MM.1S (cell line): ENCODE results near the gene CHD2.

Experiments
- EZH2 ChIP-seq: fragments of 300-600 bp; sonication (generic); optimal IDR thresholded peaks from 2 replicates; pipeline ENCODE3; 2017; ENCODE audit warnings: low read depth, mild to moderate bottlenecking, antibody characterized with exemption, low read length, mixed read lengths
- TF ChIP-seq, protein P1 (sequence below): fragments of 300-600 bp; sonication (generic); IDR thresholded peaks from 2 replicates; pipeline ENCODE4 v1.5.1; 2016; ENCODE audit warnings: antibody characterized with exemption, low read length, mixed read lengths

DNA sequence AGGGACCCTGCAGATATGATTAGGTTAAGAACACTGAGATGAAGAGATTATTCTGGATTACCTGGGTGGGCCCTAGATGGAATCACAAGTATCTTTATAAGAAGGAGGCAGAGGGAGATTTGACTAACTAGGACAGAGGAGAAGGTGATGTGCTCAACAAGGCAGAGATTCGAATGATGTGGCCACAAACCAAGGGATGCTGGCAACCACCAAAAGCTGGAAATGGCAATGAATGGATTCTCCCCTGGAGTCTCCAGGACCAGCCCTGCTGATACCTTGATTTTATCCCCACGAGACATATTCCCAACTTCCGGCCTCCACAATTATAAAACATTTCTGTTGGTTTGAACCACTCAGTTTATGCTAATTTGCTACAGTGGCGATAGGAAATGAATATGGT, 146.0 kb downstream of the CHD2 start:
- TF ChIP-seq, protein P1, sequence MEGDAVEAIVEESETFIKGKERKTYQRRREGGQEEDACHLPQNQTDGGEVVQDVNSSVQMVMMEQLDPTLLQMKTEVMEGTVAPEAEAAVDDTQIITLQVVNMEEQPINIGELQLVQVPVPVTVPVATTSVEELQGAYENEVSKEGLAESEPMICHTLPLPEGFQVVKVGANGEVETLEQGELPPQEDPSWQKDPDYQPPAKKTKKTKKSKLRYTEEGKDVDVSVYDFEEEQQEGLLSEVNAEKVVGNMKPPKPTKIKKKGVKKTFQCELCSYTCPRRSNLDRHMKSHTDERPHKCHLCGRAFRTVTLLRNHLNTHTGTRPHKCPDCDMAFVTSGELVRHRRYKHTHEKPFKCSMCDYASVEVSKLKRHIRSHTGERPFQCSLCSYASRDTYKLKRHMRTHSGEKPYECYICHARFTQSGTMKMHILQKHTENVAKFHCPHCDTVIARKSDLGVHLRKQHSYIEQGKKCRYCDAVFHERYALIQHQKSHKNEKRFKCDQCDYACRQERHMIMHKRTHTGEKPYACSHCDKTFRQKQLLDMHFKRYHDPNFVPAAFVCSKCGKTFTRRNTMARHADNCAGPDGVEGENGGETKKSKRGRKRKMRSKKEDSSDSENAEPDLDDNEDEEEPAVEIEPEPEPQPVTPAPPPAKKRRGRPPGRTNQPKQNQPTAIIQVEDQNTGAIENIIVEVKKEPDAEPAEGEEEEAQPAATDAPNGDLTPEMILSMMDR = no peak
- no peak for TF ChIP-seq EZH2
